ENCODE results near the gene IGF2BP2. TPM values are rescaled to one million over a fixed set of nuclear protein-coding genes. Genes with fewer than 3 reads are reported as not detected.

The IGF2BP2 gene
- total and polyA plus RNA-seq, 2 of the 13 experiments (the other 11 are each of a cell fraction or from before 2014, with no cell fraction given), result 6.5 to 46.0 TPM

- H3K9ac ChIP-seq (ENCODE audit: insufficient read depth, low read depth, low read length), result no peak overlapping the region
- no peaks in the 10 kb centered on the region for H3K27me3 ChIP-seq (ENCODE audit: control insufficient read depth in 1 of 2, insufficient read depth in 2 of 2, low read length in 2 of 2)
- ChIA-PET POLR2A (no interaction called here), CTCF (ENCODE audit: low intra/inter-chr PET ratio, low total read pairs) (no interaction called here)
- BruUV-seq (replicated peaks), result no TSS peak
- intact Hi-C loops (cut with micrococcal nuclease; ENCODE audit: unreplicated experiment), result no loop called here
- peaks cover 89% of the 10 kb centered on the region for H3K79me2 ChIP-seq (ENCODE audit: insufficient read depth, low read length)
- ATAC-seq, result no peak
- no peaks in the 10 kb centered on the region for H3K9me3 ChIP-seq (ENCODE audit: low read length)
- H3K4me2 ChIP-seq (ENCODE audit: low read depth, low read length), result no peak overlapping the region
- no peak overlapping the region for H3K27ac ChIP-seq (ENCODE audit: extremely low read length, insufficient read depth, low read length)
- peaks cover 0 to 2% of the 10 kb centered on the region in 2 experiments; a peak in 1 of 5 replicates for H3K36me3 ChIP-seq (replicated peaks in 1 of 2; ENCODE audit: control insufficient read depth in 1 of 2, insufficient read depth in 2 of 2, low read length in 2 of 2)
- no peak for DNase-seq (ENCODE audit: low spot score)
- H2AFZ ChIP-seq (ENCODE audit: low read length), result no peak overlapping the region
- peaks cover 61% of the 10 kb centered on the region for H3K4me1 ChIP-seq (ENCODE audit: insufficient read depth, low read length)
- 92% methylated on average over 8 of the region's 8 CpGs for WGBS (ENCODE audit: low lambda C conversion rate)
- peaks cover 91% of the 10 kb centered on the region for H4K20me1 ChIP-seq (ENCODE audit: insufficient read depth, low read length)
- no peak overlapping the region for H3K4me3 ChIP-seq (replicated peaks in 1 of 3; ENCODE audit: insufficient read depth in 1 of 3, low read depth in 2 of 3, low read length in 3 of 3)
- no peak for FAIRE-seq
- in situ Hi-C loops (cut with HindIII; ENCODE audit: extremely low pct_ligation_motif_present, low pct_unique_long_range_greater_than_20kb), result no loop called here
- TF ChIP-seq FOSL2 (CRISPR knock-in tag; IDR thresholded peaks at IDR 0.05) (no peak), MAFK (conservative IDR thresholded peaks at IDR 0.05 in 1 of 2, IDR thresholded peaks at IDR 0.05 in 1 of 2; ENCODE audit: low read length in 2 of 2) (peak; percentile 92 to 95), REL (CRISPR knock-in tag; conservative IDR thresholded peaks at IDR 0.05) (no peak), GRHL1 (CRISPR knock-in tag; conservative IDR thresholded peaks at IDR 0.05) (no peak), HNRNPL (IDR thresholded peaks at IDR 0.05; ENCODE audit: low read depth, low read length) (no peak), CBX5 (CRISPR knock-in tag; IDR thresholded peaks at IDR 0.05; ENCODE audit: borderline replicate concordance) (no peak), CCDC6 (CRISPR knock-in tag; IDR thresholded peaks at IDR 0.05) (no peak), CREM (IDR thresholded peaks at IDR 0.05) (no peak), CREM (CRISPR knock-in tag; IDR thresholded peaks at IDR 0.05) (no peak), E2F1 (CRISPR knock-in tag; IDR thresholded peaks at IDR 0.05) (no peak), CEBPG (CRISPR knock-in tag; IDR thresholded peaks at IDR 0.05) (0 out of 2 replicates have a peak, but pooled peaks have one; percentile 8), MEIS2 (CRISPR knock-in tag; IDR thresholded peaks at IDR 0.05) (no peak), BCL6 (CRISPR knock-in tag; IDR thresholded peaks at IDR 0.05) (peak; percentile 70), ZNF468 (CRISPR knock-in tag; IDR thresholded peaks at IDR 0.05) (no peak), MAFF (IDR thresholded peaks at IDR 0.05; ENCODE audit: low read depth, low read length) (peak; percentile 93), E2F5 (CRISPR knock-in tag; conservative IDR thresholded peaks at IDR 0.05) (no peak), KAT2B (IDR thresholded peaks at IDR 0.05; ENCODE audit: borderline replicate concordance, low read depth, low read length) (no peak), TAF15 (IDR thresholded peaks at IDR 0.05; ENCODE audit: low read depth, low read length, poor library complexity, severe bottlenecking) (no peak), ZNF263 (CRISPR knock-in tag; IDR thresholded peaks at IDR 0.05) (no peak), SOX6 (IDR thresholded peaks at IDR 0.05) (no peak), SOX6 (CRISPR knock-in tag; IDR thresholded peaks at IDR 0.05) (no peak), MED13 (CRISPR knock-in tag; IDR thresholded peaks at IDR 0.05) (no peak), NFKB2 (CRISPR knock-in tag; IDR thresholded peaks at IDR 0.05; ENCODE audit: borderline replicate concordance) (no peak), CEBPB (IDR thresholded peaks at IDR 0.05; ENCODE audit: borderline replicate concordance, low read depth, low read length) (peak; percentile 16; the same call in 1 of the 2 replicates)
Measured at GRCh38 chr3:185797993-185798830, 26.6 kb downstream of the IGF2BP2 start.
